Tibial nerve (tissue), 3 donors: ENCODE measurements around the gene MGAT1.

Experiments used
- CTCF ChIP-seq, 5 experiments: fragments of 200-600 bp in 3 of 5; fragments of 450-650 bp in 2 of 5; sonication (generic) in 3 of 5; IDR thresholded peaks; one replicate each; pipeline ENCODE4 v1.5.1; 2016 to 2019; ENCODE audit warnings: antibody characterized with exemption in 5 of 5, mild to moderate bottlenecking in 3 of 5, moderate library complexity in 2 of 5
- POLR2A ChIP-seq, 2 donors: fragments of 450-650 bp; IDR thresholded peaks; one replicate each; pipeline ENCODE4 v1.6.1; 2017; ENCODE audit warnings: antibody characterized with exemption in 2 of 2, mild to moderate bottlenecking in 2 of 2, moderate library complexity in 2 of 2

- no peak for TF ChIP-seq POLR2A (IDR thresholded peaks at IDR 0.05)
- TF ChIP-seq CTCF (IDR thresholded peaks at IDR 0.05), result no peak
Observed at GRCh38 chr5:180744253-180744652, 58.4 kb downstream of the MGAT1 start.
